Mucosa of descending colon (tissue), 3 donors: Measurements from ENCODE around the gene CA9. TPM values are rescaled to one million over a fixed set of nuclear protein-coding genes. Genes with fewer than 3 reads are reported as not detected.
A peak's percentile ranks its signal among the peaks of the same experiment; 100 is the strongest.

Experiments used
- ATAC-seq: fragments of 200-7000 bp; cut with Tn5 transposase; one replicate; pipeline ENCODE4 v1.9.1; 2020; ENCODE audit warnings: mild to moderate bottlenecking, moderate library complexity
- DNase-seq, 3 donors: peaks; one replicate each; pipeline ENCODE4 v3.0.0-alpha.2; 2020
- H3K36me3 ChIP-seq: fragments of 200-600 bp; one replicate; pipeline ENCODE4 v1.8.0; 2021; ENCODE audit warnings: low read depth, mild to moderate bottlenecking
- H3K4me1 ChIP-seq: fragments of 200-600 bp; one replicate; pipeline ENCODE4 v1.8.0; 2021; ENCODE audit warnings: low read depth, mild to moderate bottlenecking
- H3K4me3 ChIP-seq: fragments of 200-600 bp; one replicate; pipeline ENCODE4 v1.8.0; 2021; ENCODE audit warnings: mild to moderate bottlenecking
- H3K9me3 ChIP-seq: fragments of 200-600 bp; one replicate; pipeline ENCODE4 v1.8.0; 2021; ENCODE audit warnings: mild to moderate bottlenecking
- intact Hi-C, 2 donors: fragments of 100-400 bp; cut with DNase I in 1 of 2; cut with micrococcal nuclease in 1 of 2; formaldehyde crosslinking; loops; one replicate each; pipeline versions ENCODE4 v1.11.0 to v1.11.1; 2022; cut with DNase I, micrococcal nuclease
- total RNA-seq, 3 donors: library from RNA; stranded (reverse); fragmentation: NEBNext Ultra II Directional in 2 of 3; extraction: Animal tissue kit (Norgen Biotek cat#: 25700) in 2 of 3; gene quantifications; one replicate each; pipeline versions ENCODE4 v1.2.1 to v1.2.4, GENCODE V29; 2021 to 2023
- TF ChIP-seq, protein P1 (sequence below): fragments of 200-600 bp; IDR thresholded peaks from one replicate; pipeline ENCODE4 v1.8.0; 2022; ENCODE audit warnings: antibody characterized with exemption, mild to moderate bottlenecking
- donor health status: DM: no; HTN: no; CAD: no; lungs with moderate emphysema.
- donor health status: DM: no; HTN: no; CAD: no.
- donor health status: DM: no; HTN: yes; CAD: no.

Gene CA9
- total RNA-seq, 3 donors from 2014 or later, result 0.61 to 1.7 TPM; not detected in 1

DNA sequence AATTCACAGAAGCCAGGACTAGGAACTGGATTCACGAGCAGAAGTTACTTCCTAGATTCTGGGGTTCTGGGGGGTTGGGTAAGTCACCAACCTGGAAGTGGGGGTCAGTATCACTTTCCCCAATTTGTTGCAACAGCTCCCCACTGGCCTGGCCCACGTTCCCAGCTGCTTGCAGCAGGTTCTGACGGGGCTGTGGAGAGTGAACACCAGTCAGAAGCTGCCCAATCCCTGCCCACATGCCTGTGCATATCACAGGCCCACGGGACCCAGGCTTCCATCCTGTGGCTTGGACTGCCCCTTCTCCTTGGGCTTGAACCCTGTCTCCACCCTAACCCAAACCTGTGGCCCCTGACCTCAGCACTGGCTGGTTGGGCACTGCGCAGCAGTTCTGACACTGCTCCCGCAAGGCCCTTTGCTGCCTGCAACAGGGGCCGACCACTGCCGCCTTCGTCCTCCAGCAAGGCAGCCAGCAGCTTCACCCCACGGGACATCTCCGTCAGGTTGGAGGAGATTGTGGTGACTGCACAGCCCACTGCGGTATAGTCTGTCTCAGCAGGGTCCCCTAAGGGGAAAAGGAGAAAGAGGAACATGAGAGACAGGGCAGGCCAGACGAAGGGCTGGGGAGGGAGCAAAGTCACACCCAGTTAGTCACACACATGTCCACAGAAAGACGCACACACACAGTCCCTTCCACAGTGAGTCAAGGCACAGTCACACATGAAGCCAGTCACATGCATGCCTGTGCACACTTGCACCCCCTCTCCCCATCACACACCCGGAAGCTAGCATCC, 45.2 kb downstream of the CA9 start:
- peak; percentile 65 for ATAC-seq
- intact Hi-C loops, result no loop called here
- Histone ChIP-seq H3K4me1 (no peaks in the 10 kb centered on the region), H3K36me3 (peaks cover 37% of the 10 kb centered on the region), H3K9me3 (no peaks in the 10 kb centered on the region), H3K4me3 (no peak overlapping the region)
- no peak for DNase-seq
- TF ChIP-seq, protein P1, sequence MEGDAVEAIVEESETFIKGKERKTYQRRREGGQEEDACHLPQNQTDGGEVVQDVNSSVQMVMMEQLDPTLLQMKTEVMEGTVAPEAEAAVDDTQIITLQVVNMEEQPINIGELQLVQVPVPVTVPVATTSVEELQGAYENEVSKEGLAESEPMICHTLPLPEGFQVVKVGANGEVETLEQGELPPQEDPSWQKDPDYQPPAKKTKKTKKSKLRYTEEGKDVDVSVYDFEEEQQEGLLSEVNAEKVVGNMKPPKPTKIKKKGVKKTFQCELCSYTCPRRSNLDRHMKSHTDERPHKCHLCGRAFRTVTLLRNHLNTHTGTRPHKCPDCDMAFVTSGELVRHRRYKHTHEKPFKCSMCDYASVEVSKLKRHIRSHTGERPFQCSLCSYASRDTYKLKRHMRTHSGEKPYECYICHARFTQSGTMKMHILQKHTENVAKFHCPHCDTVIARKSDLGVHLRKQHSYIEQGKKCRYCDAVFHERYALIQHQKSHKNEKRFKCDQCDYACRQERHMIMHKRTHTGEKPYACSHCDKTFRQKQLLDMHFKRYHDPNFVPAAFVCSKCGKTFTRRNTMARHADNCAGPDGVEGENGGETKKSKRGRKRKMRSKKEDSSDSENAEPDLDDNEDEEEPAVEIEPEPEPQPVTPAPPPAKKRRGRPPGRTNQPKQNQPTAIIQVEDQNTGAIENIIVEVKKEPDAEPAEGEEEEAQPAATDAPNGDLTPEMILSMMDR, result no peak

DNA sequence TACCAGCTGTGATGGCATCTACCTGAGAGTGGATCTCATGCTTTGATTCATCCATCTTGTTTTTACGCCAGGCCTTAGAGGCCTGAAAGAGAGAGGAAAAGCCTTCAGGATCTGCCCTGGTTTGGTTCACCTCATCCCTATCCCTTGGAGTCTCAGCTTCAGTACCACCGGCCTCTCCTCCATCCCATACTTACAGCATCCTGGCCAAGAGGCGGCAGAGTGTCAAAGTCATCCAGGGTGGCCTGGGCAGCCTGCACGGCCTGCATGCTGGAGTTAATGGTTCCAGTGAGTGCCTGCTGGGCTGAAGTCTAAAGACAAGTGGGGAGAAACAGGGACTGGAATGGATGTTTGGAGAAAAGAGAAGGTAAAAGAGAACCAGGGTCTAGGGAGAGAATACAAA, 45.8 kb downstream of the CA9 start:
- Histone ChIP-seq H3K4me3 (no peak overlapping the region), H3K36me3 (peaks cover 37% of the 10 kb centered on the region), H3K4me1 (no peaks in the 10 kb centered on the region), H3K9me3 (no peaks in the 10 kb centered on the region)
- TF ChIP-seq, protein P1, result no peak
- intact Hi-C loops, result no loop called here
- DNase-seq (no peak), ATAC-seq (no peak)

DNA sequence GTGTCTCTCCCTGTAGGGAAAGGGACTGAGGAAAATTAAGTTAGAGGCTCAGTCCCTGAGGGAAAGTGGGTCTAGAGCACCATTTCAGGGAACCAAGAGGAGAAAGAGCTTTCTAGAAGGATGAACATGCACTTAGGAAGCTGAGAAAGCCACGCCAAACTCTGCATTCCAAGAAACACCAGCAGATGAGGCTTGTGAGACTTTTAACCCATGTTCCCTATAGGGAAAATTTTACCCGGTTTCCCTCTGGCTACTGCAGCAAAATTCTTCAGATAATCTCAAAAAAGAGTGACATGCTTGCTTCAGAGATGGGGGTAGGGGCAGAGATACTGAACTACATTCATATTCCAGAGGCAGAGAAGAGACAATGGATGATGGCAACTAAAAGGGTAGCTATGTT, 49.7 kb downstream of the CA9 start:
- H3K9me3 ChIP-seq, result no peaks in the 10 kb centered on the region
- intact Hi-C loops, result no loop called here
- no peak for DNase-seq
- H3K4me3 ChIP-seq, result no peak overlapping the region
- H3K36me3 ChIP-seq, result peaks cover 23% of the 10 kb centered on the region
- TF ChIP-seq, protein P1, result no peak
- peaks cover 3% of the 10 kb centered on the region for H3K4me1 ChIP-seq
- no peak for ATAC-seq

- intact Hi-C loops, result no loop called here
- no peak overlapping the region for H3K4me3 ChIP-seq
- H3K36me3 ChIP-seq, result peaks cover 23% of the 10 kb centered on the region
- no peaks in the 10 kb centered on the region for H3K9me3 ChIP-seq
- H3K4me1 ChIP-seq, result peaks cover 7% of the 10 kb centered on the region
- TF ChIP-seq, protein P1, result no peak
- DNase-seq (no peak), ATAC-seq (no peak)
These were observed 50.2 kb downstream of the CA9 start for GRCh38 chr9:35723908-35724307.

DNA sequence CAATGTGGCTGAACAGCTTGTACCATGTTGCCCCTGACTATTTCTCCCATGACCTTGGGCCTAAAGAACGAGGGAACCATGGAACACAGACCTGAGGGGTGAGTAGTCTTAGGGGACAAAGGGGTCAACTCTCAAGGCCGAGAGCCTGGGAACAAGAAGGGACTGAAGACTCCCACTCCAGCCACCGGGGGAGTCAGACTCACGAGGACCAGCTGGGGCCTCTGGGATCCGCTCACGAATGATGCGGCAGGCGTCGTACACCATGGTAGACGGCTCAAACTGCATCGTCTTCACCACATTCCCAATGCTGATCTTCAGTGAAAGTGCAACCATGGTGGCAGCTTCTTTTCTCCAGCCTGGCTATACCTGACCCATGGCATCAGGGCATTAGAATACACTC, 51.6 kb downstream of the CA9 start:
- Histone ChIP-seq H3K4me1 (peaks cover 17% of the 10 kb centered on the region), H3K4me3 (no peak overlapping the region), H3K36me3 (peaks cover 17% of the 10 kb centered on the region), H3K9me3 (no peaks in the 10 kb centered on the region)
- intact Hi-C loops, result no loop called here
- TF ChIP-seq, protein P1, result no peak
- ATAC-seq, result no peak
- no peak for DNase-seq
